B cell (primary cell): ENCODE measurements around the gene EEF1AKMT3.

Experiments
- CTCF ChIP-seq: fragments of 200-600 bp; IDR thresholded peaks from one replicate; pipeline ENCODE4 v1.8.0; 2022; ENCODE audit warnings: antibody characterized with exemption, mild to moderate bottlenecking
- EZH2 ChIP-seq: IDR thresholded peaks from 2 replicates; pipeline ENCODE4 v1.6.1; 2012; ENCODE audit warnings: borderline replicate concordance, low read depth, mild to moderate bottlenecking, moderate library complexity, low read length; ENCODE audit not compliant: insufficient read depth, poor library complexity, severe bottlenecking

GRCh38 chr12:57795354-57795753, 22.9 kb downstream of the EEF1AKMT3 start:
- no peak for TF ChIP-seq EZH2
- no peak for TF ChIP-seq CTCF
